GM12874 (cell line): ENCODE results near the gene CHPF2.

ENCODE experiments used
- CTCF ChIP-seq: IDR thresholded peaks from 2 replicates; pipeline ENCODE4 v1.5.1; 2011; ENCODE audit warnings: low read depth, mild to moderate bottlenecking, control low read depth, low read length, moderate library complexity; ENCODE audit not compliant: insufficient read depth

The CHPF2 gene

GRCh38 chr7:151279868-151280267 is 47.6 kb downstream of the CHPF2 start:
- TF ChIP-seq CTCF = no peak

- no peak for TF ChIP-seq CTCF
These were observed 48.2 kb downstream of the CHPF2 start for GRCh38 chr7:151280388-151281019.

DNA sequence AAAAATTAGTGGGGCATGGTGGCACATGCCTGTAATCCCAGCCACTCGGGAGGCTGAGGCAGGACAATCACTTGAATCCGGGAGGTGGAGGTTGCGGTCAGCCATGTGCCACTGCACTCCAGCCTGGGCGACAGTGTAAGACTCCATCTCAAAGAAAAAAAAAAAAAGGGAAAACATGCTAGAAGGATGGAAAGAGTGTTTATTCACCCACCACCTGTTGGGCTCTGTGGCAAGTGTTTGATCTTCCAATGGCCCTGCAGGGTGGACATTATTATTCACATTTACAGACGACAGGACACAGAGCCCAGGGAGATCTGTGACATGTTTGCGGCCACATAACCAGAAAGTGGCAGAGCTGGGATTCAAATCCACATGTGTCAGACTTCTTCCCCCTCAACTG is 49.4 kb downstream of the CHPF2 start:
- TF ChIP-seq CTCF = no peak

DNA sequence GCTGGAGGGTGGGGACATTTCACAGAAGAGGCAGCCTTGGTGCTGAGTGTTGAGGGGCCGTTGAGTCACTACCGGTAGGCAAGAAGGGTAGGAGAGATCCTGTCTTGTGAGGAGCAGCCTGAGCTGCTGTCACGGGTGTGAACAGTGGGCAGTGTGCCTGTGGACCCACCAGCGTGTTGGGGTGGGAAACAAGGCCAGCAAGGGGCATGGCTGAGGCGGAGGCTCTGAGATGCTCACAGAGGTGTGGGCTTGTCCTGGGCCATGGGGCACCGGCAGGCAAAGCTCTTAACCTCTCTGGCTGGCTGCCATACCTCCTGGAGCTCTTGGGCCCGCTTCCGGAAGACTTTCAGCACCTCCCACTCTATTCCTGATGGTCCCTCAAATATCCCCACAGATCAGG is 49.8 kb downstream of the CHPF2 start:
- TF ChIP-seq CTCF = no peak

DNA sequence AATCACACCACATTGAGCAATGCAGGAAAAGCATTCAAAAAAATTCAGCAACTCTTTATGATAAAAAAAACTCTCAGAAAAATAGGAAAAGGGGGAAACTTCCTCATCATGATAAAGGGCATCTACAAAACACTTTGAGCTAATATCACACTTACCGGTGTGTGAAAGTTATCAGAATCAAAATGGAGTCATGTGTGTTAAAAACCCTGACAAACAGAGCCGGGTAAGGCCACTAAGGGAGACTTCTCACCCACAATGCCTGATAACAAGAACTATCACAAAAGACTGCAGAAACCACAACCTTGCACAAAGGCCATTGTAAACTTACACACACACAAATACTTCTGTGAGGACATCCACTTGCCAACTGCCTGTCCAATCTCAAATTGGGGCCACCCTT is 51.0 kb downstream of the CHPF2 start:
- TF ChIP-seq CTCF = no peak

DNA sequence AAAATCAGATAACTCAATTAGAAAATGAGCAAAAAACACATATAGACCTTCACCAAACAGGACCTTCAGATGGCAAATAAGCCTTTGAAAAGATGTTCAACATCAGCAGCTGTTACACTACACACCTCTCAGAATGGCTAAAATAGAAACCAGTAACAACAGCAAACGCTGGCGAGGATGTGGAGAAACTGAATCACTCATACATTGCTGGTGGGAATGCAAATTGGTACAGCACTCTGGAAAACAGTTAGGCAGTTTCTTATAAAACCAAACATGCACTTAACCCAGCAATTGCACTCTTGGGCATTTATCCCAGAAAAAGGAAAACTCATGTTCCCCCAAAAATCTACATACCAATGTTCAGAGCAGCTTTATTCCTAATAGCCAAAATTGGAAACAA is 53.9 kb downstream of the CHPF2 start:
- TF ChIP-seq CTCF = no peak
